WTC11 (cell line): ENCODE results near the gene WDR48. TPM values are rescaled to one million over a fixed set of nuclear protein-coding genes. Genes with fewer than 3 reads are reported as not detected.

Source experiments
- ATAC-seq: fragments of 200-7000 bp; cut with Tn5 transposase; 2 replicates; pipeline ENCODE4 v1.10.0; 2021; ENCODE audit warnings: mild to moderate bottlenecking, moderate library complexity
- CTCF ChIA-PET: fragments of 300-600 bp; sonication (Branson Sonifier 250); formaldehyde crosslinking; loops from one replicate; lab custom pipeline; 2021; ENCODE audit warnings: antibody characterized with exemption; lab: Charles Lee
- POLR2A ChIA-PET: fragments of 350-600 bp; sonication (Branson Sonifier 250); formaldehyde crosslinking; loops from one replicate; lab custom pipeline; 2021; ENCODE audit warnings: antibody characterized with exemption; lab: Charles Lee
- DNase-seq: peaks from one replicate; pipeline ENCODE4 v3.0.0; 2021; ENCODE audit warnings: low spot score
- H3K27ac Mint-ChIP-seq: 2 replicates; pipeline ENCODE4 v1.8.0; 2021; ENCODE audit warnings: mixed read lengths
- H3K27me3 Mint-ChIP-seq: 2 replicates; pipeline ENCODE4 v1.8.0; 2021; ENCODE audit warnings: low read depth, mild to moderate bottlenecking, moderate library complexity, mixed read lengths
- H3K36me3 Mint-ChIP-seq: 2 replicates; pipeline ENCODE4 v1.8.0; 2021; ENCODE audit warnings: mixed read lengths
- H3K4me1 Mint-ChIP-seq: 2 replicates; pipeline ENCODE4 v1.8.0; 2022; ENCODE audit warnings: mixed read lengths
- H3K4me3 Mint-ChIP-seq: 2 replicates; pipeline ENCODE4 v1.8.0; 2021; ENCODE audit warnings: mild to moderate bottlenecking, moderate library complexity, mixed read lengths
- H3K9me3 Mint-ChIP-seq: 2 replicates; pipeline ENCODE4 v1.8.0; 2021; ENCODE audit warnings: mixed read lengths
- CREM ChIP-seq: sonication (generic); formaldehyde crosslinking; IDR thresholded peaks from 2 replicates; pipeline ENCODE4 v1.8.1; 2022; ENCODE audit warnings: mild to moderate bottlenecking, missing genetic modification reagents, moderate library complexity
- E2F4 ChIP-seq: sonication (generic); formaldehyde crosslinking; IDR thresholded peaks from 2 replicates; pipeline ENCODE4 v1.8.1; 2022; ENCODE audit warnings: low read depth, mild to moderate bottlenecking, moderate library complexity, missing genetic modification reagents, borderline replicate concordance
- E2F5 ChIP-seq: sonication (generic); formaldehyde crosslinking; IDR thresholded peaks from 2 replicates; pipeline ENCODE4 v1.8.1; 2022; ENCODE audit warnings: mild to moderate bottlenecking, moderate library complexity, missing genetic modification reagents
- GABPB1 ChIP-seq: sonication (generic); formaldehyde crosslinking; IDR thresholded peaks from 2 replicates; pipeline ENCODE4 v1.8.1; 2023; ENCODE audit warnings: mild to moderate bottlenecking, missing genetic modification reagents
- JUN ChIP-seq: sonication (generic); formaldehyde crosslinking; IDR thresholded peaks from 2 replicates; pipeline ENCODE4 v1.8.0; 2023; ENCODE audit warnings: mild to moderate bottlenecking, missing genetic modification reagents
- NFE2L1 ChIP-seq: sonication (generic); formaldehyde crosslinking; IDR thresholded peaks from 2 replicates; pipeline ENCODE4 v1.8.1; 2023; ENCODE audit warnings: missing genetic modification reagents
- NFYB ChIP-seq: sonication (generic); formaldehyde crosslinking; conservative IDR thresholded peaks from 2 replicates; pipeline ENCODE4 v1.8.0; 2022; ENCODE audit warnings: low read depth, missing genetic modification reagents
- NR1H2 ChIP-seq: sonication (generic); formaldehyde crosslinking; IDR thresholded peaks from 2 replicates; pipeline ENCODE4 v1.9.0; 2021; ENCODE audit warnings: mild to moderate bottlenecking, moderate library complexity, missing genetic modification reagents
- NR3C1 ChIP-seq: sonication (generic); formaldehyde crosslinking; conservative IDR thresholded peaks from 2 replicates; pipeline ENCODE4 v1.8.1; 2023; ENCODE audit warnings: low read depth, mild to moderate bottlenecking, missing genetic modification reagents
- OVOL2 ChIP-seq: fragments of 250-450 bp; sonication (Bioruptor Pico); IDR thresholded peaks from 2 replicates; pipeline ENCODE4 v1.9.0; 2021; ENCODE audit warnings: mild to moderate bottlenecking, borderline replicate concordance
- ZNF263 ChIP-seq: sonication (generic); formaldehyde crosslinking; IDR thresholded peaks from 2 replicates; pipeline ENCODE4 v1.8.1; 2022; ENCODE audit warnings: low read depth, mild to moderate bottlenecking, moderate library complexity, missing genetic modification reagents
- ZNF396 ChIP-seq: fragments of 250-450 bp; sonication (Bioruptor Pico); IDR thresholded peaks from 2 replicates; pipeline ENCODE4 v1.8.0; 2021; ENCODE audit warnings: mild to moderate bottlenecking, moderate library complexity, borderline replicate concordance
- ZNF512 ChIP-seq: sonication (generic); formaldehyde crosslinking; IDR thresholded peaks from 2 replicates; pipeline ENCODE4 v1.8.1; 2022; ENCODE audit warnings: missing genetic modification reagents, borderline replicate concordance
- ZNF671 ChIP-seq: fragments of 250-450 bp; sonication (Bioruptor Pico); IDR thresholded peaks from 2 replicates; pipeline ENCODE4 v1.8.0; 2021; ENCODE audit warnings: mild to moderate bottlenecking
- total RNA-seq: library from RNA; stranded (reverse); gene quantifications from 3 replicates; pipeline ENCODE4 v1.2.3, GENCODE V29; 2021
- TF ChIP-seq, protein P1 (sequence below): sonication (generic); formaldehyde crosslinking; IDR thresholded peaks from 2 replicates; pipeline ENCODE4 v1.8.0; 2022; ENCODE audit warnings: mild to moderate bottlenecking, missing genetic modification reagents
- TF ChIP-seq, protein P2 (sequence below): sonication (generic); formaldehyde crosslinking; IDR thresholded peaks from 2 replicates; pipeline ENCODE4 v1.8.0; 2023; ENCODE audit warnings: mild to moderate bottlenecking, missing genetic modification reagents
- TF ChIP-seq, protein P3 (sequence below): fragments of 250-450 bp; sonication (Bioruptor Pico); IDR thresholded peaks from 2 replicates; pipeline ENCODE4 v1.9.0; 2021; ENCODE audit warnings: mild to moderate bottlenecking
- TF ChIP-seq, protein P4 (sequence below): fragments of 200-600 bp; IDR thresholded peaks from 2 replicates; pipeline ENCODE4 v1.8.0; 2022; ENCODE audit warnings: antibody characterized with exemption

WDR48 gene
- total RNA-seq, 1 experiment from 2014 or later: 40.9 TPM

GRCh38 chr3:39100500-39100886 lies 48.7 kb downstream of the WDR48 start:
- Mint-ChIP-seq H3K4me1 (peaks cover 3% of the 10 kb centered on the region), H3K27me3 (no peaks in the 10 kb centered on the region), H3K9me3 (no peaks in the 10 kb centered on the region), H3K36me3 (peaks cover 26% of the 10 kb centered on the region), H3K27ac (no peak overlapping the region), H3K4me3 (no peak overlapping the region)
- ATAC-seq (no peak), DNase-seq (no peak)
- CTCF ChIA-PET: interaction anchor here (1.0 to 2.8 kb wide), 6 partner anchors 25 to 278 kb away, joined by 3 to 37 read pairs (median 6); partner anchors contain the start of gene CX3CR1
- TF ChIP-seq ZNF512 (CRISPR knock-in tag) (no peak), GABPB1 (CRISPR knock-in tag) (no peak), CREM (no peak), JUN (CRISPR knock-in tag) (no peak), NFE2L1 (no peak), ZNF671 (CRISPR knock-in tag) (no peak), E2F4 (no peak), NR1H2 (CRISPR knock-in tag) (no peak), OVOL2 (CRISPR knock-in tag) (no peak), ZNF263 (CRISPR knock-in tag) (no peak), NFYB (no peak)
- TF ChIP-seq, protein P1, sequence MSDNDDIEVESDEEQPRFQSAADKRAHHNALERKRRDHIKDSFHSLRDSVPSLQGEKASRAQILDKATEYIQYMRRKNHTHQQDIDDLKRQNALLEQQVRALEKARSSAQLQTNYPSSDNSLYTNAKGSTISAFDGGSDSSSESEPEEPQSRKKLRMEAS (CRISPR knock-in tag): no peak
- TF ChIP-seq, protein P2, sequence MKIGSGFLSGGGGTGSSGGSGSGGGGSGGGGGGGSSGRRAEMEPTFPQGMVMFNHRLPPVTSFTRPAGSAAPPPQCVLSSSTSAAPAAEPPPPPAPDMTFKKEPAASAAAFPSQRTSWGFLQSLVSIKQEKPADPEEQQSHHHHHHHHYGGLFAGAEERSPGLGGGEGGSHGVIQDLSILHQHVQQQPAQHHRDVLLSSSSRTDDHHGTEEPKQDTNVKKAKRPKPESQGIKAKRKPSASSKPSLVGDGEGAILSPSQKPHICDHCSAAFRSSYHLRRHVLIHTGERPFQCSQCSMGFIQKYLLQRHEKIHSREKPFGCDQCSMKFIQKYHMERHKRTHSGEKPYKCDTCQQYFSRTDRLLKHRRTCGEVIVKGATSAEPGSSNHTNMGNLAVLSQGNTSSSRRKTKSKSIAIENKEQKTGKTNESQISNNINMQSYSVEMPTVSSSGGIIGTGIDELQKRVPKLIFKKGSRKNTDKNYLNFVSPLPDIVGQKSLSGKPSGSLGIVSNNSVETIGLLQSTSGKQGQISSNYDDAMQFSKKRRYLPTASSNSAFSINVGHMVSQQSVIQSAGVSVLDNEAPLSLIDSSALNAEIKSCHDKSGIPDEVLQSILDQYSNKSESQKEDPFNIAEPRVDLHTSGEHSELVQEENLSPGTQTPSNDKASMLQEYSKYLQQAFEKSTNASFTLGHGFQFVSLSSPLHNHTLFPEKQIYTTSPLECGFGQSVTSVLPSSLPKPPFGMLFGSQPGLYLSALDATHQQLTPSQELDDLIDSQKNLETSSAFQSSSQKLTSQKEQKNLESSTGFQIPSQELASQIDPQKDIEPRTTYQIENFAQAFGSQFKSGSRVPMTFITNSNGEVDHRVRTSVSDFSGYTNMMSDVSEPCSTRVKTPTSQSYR (CRISPR knock-in tag): no peak
- TF ChIP-seq, protein P3, sequence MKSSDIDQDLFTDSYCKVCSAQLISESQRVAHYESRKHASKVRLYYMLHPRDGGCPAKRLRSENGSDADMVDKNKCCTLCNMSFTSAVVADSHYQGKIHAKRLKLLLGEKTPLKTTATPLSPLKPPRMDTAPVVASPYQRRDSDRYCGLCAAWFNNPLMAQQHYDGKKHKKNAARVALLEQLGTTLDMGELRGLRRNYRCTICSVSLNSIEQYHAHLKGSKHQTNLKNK (CRISPR knock-in tag): no peak
- TF ChIP-seq, all 79 proteins: peak for 0
- POLR2A ChIA-PET: no interaction called here

DNA sequence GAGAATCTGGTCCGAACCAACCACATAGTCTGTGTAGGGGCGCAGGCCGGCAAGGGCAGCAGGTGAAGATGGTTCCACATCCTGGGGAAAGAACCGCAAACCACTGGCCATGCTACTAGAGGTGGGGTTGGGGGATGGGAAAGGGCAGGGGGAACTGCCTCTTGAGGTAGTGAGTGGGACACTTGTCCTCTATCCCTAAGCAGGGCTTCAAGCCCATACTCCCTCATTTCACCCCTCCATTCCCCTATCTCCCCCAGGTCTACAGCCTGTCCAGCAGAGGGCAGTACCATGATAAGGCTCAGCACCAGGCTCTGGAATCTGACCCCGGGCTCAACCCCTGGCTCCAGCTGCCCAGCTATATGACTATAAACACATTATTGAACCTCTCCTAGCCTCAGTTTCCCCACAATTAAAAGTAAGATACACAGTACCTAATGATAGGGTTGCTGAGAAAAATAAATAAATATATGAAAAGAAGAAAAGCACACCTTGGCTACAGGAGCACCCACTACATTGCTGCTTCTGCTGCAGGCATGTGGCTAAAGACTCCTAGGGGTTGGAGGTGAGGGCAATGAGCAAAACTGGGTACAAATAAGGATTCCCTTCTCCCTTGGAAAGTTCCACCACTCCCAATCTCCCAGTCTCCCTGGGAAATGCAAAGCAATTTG lies 49.3 kb downstream of the WDR48 start:
- CTCF ChIA-PET: interaction anchor here (0.6 to 2.8 kb wide), 10 partner anchors 8 to 277 kb away, joined by 3 to 37 read pairs (median 4); partner anchors contain the start of gene CX3CR1
- Mint-ChIP-seq H3K9me3 (no peaks in the 10 kb centered on the region), H3K27ac (no peak overlapping the region), H3K27me3 (no peaks in the 10 kb centered on the region), H3K4me1 (peaks cover 10% of the 10 kb centered on the region), H3K36me3 (peaks cover 21% of the 10 kb centered on the region; the same call in 1 of the 2 replicates), H3K4me3 (no peak overlapping the region)
- peak; percentile 83 for ATAC-seq
- DNase-seq: peak; percentile 55
- POLR2A ChIA-PET: interaction anchor here (0.5 kb wide), 1 partner anchor 450 kb away, joined by 3 read pairs; no protein-coding TSS in a partner anchor
- TF ChIP-seq, protein P4, sequence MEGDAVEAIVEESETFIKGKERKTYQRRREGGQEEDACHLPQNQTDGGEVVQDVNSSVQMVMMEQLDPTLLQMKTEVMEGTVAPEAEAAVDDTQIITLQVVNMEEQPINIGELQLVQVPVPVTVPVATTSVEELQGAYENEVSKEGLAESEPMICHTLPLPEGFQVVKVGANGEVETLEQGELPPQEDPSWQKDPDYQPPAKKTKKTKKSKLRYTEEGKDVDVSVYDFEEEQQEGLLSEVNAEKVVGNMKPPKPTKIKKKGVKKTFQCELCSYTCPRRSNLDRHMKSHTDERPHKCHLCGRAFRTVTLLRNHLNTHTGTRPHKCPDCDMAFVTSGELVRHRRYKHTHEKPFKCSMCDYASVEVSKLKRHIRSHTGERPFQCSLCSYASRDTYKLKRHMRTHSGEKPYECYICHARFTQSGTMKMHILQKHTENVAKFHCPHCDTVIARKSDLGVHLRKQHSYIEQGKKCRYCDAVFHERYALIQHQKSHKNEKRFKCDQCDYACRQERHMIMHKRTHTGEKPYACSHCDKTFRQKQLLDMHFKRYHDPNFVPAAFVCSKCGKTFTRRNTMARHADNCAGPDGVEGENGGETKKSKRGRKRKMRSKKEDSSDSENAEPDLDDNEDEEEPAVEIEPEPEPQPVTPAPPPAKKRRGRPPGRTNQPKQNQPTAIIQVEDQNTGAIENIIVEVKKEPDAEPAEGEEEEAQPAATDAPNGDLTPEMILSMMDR: peak; percentile 50
- no peak for TF ChIP-seq E2F5 (CRISPR knock-in tag)
- no peak for TF ChIP-seq ZNF396 (CRISPR knock-in tag)
- TF ChIP-seq, protein P1 (CRISPR knock-in tag): no peak
- TF ChIP-seq NR3C1: no peak
